Transverse colon (tissue), 4 donors: ENCODE results near the gene LRP10.

Experiments used
- POLR2A ChIP-seq: fragments of 450-650 bp; IDR thresholded peaks from one replicate; pipeline ENCODE4 v1.6.1; 2016; ENCODE audit warnings: antibody characterized with exemption, mild to moderate bottlenecking, moderate library complexity
- POLR2AphosphoS5 ChIP-seq, 3 donors: sonication (generic); formaldehyde crosslinking; IDR thresholded peaks; one replicate each; pipeline ENCODE4 v1.6.1; 2016; ENCODE audit warnings: antibody characterized with exemption in 3 of 3
- TF ChIP-seq, protein P1 (sequence below), 5 experiments: fragments of 200-600 bp in 3 of 5; fragments of 450-650 bp in 2 of 5; sonication (generic) in 3 of 5; IDR thresholded peaks; 1 replicate in 2 of 5; 2 replicates in 3 of 5; pipeline ENCODE4 v1.5.1; 2016 to 2017; ENCODE audit warnings: antibody characterized with exemption in 5 of 5, inconsistent platforms in 3 of 5, mild to moderate bottlenecking in 2 of 5, moderate library complexity in 1 of 5

DNA sequence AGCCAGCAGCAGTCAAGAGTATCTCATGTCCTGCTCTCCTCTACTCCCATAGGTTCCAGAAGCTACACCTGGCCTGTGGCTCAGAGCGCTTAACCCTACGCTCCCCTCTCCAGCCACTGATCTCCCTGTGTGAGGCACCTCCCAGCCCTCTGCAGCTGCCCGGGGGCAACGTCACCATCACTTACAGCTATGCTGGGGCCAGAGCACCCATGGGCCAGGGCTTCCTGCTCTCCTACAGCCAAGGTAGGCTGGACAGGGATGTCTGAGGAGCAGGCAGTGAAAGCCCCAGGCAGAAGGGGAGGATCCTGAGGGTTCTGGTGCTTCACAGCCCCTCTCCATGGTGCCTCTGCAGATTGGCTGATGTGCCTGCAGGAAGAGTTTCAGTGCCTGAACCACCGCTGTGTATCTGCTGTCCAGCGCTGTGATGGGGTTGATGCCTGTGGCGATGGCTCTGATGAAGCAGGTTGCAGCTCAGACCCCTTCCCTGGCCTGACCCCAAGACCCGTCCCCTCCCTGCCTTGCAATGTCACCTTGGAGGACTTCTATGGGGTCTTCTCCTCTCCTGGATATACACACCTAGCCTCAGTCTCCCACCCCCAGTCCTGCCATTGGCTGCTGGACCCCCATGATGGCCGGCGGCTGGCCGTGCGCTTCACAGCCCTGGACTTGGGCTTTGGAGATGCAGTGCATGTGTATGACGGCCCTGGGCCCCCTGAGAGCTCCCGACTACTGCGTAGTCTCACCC is 3.6 kb downstream of the LRP10 start:
- TF ChIP-seq, protein P1, sequence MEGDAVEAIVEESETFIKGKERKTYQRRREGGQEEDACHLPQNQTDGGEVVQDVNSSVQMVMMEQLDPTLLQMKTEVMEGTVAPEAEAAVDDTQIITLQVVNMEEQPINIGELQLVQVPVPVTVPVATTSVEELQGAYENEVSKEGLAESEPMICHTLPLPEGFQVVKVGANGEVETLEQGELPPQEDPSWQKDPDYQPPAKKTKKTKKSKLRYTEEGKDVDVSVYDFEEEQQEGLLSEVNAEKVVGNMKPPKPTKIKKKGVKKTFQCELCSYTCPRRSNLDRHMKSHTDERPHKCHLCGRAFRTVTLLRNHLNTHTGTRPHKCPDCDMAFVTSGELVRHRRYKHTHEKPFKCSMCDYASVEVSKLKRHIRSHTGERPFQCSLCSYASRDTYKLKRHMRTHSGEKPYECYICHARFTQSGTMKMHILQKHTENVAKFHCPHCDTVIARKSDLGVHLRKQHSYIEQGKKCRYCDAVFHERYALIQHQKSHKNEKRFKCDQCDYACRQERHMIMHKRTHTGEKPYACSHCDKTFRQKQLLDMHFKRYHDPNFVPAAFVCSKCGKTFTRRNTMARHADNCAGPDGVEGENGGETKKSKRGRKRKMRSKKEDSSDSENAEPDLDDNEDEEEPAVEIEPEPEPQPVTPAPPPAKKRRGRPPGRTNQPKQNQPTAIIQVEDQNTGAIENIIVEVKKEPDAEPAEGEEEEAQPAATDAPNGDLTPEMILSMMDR (IDR thresholded peaks at IDR 0.05) = no peak
- no peak for TF ChIP-seq POLR2A
- no peak for TF ChIP-seq POLR2AphosphoS5 (IDR thresholded peaks at IDR 0.05)
